Measurements from ENCODE around the gene KLHL35.

Gene KLHL35

GRCh38 chr11:75468534-75469340 is 35.7 kb upstream of the KLHL35 start:
- DNase-seq: no peak

- DNase-seq: no peak
Observed at GRCh38 chr11:75467881-75468280, 34.9 kb upstream of the KLHL35 start.

DNA sequence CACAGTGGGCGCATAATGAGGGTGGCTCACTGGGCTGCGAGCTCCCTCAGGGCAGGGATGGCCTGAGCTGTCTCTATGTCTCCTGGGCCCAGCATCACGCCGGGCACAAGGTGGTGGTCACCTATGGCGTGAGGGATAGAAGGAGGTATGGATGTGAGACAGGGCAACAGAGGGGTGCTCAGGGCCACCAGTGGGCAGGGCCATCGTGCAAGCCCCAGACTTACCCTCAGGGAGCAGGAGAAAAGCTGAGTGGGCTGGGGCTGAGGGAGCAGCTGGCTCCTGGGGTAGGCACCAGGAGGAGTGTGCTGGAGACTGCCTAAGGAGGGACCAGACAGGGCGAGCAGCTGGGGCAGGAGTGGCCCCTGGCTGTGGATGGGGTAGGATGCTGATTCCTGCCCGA is 34.3 kb upstream of the KLHL35 start:
- DNase-seq: no peak

DNA sequence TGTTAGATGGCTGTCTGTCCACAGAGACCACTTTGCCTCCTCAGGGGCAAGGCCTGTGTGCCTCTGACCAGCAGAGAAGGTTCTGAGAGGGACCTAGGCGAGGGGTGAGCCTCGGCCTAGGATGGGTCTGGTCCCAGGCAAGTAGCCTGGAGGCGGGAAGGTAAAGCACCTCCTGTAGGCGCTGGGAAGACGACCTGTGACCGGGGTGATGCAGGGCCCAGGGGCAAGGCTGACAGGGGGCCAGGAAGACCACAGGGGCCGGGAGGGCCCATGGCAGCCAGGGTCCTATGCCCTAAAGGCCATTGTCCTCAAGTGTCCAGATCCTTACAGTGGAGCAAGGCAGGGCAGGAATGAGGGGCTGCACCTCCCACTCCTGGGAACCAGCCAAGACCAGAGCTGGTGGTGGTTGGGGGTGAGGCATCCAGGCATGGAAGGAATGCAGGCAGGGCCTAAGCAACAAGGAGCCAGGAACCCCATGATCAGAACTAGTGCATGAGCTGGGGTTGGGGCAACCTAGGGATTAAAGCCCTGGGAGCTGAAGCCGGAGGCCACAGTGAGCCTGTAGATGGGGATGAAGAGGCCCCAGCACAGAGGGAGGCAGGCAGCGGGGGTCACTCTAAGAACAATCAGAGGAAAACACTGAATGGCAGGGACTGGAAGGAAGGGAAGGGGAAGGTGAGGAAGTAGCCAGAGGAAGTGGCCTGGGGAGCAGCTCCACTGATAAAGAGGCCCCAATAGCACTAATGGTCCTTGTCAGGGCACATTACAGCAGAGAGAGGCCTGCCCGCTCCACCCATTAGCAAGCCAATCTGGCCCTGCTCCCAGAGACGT is 32.9 kb upstream of the KLHL35 start:
- DNase-seq: no peak

- no peak for DNase-seq
Observed at GRCh38 chr11:75463106-75463774, 30.2 kb upstream of the KLHL35 start.

DNA sequence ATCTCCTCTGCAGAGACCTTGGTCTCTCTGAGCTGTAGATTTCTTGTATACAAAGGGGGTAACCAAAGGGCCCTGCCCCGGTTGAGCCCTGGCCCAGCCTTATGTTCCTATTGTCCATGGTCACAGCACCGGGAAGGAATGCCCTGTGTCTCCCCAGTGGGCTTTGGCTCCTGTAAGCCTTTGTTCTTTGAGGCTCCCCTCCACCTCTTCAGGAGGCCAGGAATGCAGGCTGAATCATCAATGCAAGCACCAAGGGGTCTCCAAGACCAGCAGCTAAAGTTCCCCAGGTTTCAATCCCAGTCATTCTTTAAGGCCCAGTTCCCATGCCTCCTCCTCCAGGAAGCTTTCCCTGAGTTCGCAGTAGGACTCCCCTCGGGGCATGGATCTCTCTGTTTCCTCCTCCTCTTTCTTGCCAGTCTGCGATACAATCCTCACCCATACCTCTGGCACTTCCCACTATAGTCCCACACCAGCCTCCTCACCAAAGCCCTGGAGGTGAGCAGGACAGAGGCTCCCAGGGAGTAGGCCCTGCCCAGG is 29.2 kb upstream of the KLHL35 start:
- no peak for DNase-seq

- no peak for DNase-seq
Observed at GRCh38 chr11:75461151-75461550, 28.1 kb upstream of the KLHL35 start.

DNA sequence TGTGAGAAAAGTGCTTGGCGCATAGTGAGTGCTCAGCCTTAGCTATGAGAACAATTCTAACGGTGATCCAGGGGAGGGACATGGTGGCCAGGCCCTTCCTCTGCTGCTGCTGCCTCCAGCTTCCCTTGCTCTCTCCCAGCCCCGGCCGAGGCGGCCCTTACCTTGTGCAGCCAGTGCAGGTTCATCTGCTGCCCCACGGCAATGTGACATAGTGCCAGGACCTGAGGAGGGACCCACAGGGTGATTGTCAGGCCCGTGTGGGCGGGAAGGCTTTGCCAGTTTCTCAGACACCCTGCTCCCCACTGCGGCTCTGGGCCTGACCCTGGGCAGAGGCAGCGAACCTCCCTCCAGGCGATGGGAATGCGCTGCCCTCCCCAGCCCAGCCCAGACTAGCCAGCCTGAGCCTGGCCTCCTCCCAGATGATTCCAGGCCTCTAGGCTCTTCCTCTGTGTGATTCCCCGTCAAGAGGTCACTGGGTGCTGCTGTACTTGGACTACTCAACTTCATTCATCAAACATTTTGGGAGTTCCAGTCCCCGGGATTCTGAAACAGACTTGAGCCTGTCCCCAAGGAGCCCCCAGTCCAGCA is 23.7 kb upstream of the KLHL35 start:
- no peak for DNase-seq

DNA sequence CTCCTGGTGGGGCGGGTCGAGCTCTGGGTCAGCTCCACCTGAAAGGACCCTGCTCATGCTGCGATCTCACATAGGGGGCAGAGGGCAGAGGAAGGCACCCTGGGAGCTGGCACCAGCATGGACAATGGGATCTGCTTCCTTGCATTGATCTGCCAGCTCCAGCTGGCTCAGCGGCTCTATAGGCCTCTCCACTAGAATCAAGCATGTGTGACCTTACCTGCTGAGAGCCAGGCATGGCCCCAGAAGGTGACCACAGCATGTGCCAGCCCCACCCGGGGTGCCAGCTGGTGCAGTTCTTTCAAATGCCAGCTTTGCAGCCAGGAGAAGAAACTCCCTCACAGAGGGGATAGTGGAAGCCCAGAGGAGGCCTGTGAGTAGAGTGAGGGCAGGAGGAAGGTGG is 22.0 kb upstream of the KLHL35 start:
- no peak for DNase-seq

GRCh38 chr11:75453916-75454655 is 21.1 kb upstream of the KLHL35 start:
- no peak for DNase-seq

- DNase-seq: peak; percentile 27
Observed at GRCh38 chr11:75450826-75451821, 18.1 kb upstream of the KLHL35 start.

GRCh38 chr11:75450236-75450635 is 17.2 kb upstream of the KLHL35 start:
- DNase-seq: no peak

DNA sequence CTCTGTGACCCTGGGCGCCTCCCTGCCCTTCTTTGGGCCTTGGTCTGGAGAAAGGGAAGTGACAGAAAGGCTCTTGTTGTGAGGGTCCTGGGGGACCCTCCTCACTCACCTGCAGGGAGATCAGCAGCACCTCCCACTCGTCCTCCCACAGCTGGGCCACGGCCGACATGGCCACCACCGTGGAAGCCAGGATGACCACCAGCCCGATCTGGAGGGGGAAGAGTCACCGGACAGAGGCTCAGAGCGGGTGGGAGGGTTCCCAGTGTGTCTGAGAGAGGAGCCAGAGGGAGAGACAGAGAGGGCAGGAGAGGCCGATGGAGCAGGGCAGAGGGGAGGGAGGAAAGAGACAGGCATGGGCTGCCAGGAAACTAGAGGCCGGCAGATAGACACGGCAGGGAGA is 16.8 kb upstream of the KLHL35 start:
- no peak for DNase-seq

DNA sequence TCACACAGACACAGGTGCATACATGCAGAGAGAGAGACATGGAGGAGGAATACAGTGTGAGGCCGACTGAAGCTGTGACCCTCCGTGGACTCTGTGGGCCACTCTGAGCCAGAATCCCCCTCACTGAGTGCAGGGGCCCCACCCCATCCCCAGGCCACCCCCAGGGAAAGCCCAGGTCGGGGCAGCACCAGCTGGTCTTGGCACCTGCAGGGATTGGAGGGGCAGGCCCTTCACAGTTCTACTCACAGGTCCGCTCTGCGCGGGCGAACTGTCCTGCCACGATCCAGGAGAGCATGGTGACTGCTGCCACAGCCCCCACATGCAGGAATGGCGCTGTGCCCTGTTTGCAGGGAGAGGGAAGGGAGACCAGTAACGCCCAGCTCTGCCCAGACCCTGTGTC is 16.3 kb upstream of the KLHL35 start:
- no peak for DNase-seq

DNA sequence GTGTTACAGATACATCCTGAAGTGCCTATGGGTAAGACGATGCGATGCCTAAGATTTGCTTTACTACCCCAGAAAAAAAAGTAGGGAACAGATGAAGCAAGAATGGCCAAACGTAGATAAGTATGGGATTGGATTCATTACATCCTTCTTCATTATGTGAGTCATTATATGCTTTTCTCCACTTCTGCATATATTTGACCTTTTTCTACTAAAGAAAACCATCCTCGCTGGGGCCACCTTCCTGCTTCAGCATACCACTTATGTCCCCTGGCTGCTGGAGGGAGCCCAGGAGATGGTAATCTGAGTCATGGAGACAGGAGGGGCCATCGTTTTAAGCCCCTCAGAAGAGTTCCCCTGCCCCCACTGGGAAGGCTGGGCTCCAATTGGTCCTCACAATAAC is 14.4 kb upstream of the KLHL35 start:
- no peak for DNase-seq

- DNase-seq: peak; percentile 76
Observed at GRCh38 chr11:75445315-75445953, 12.4 kb upstream of the KLHL35 start.

- DNase-seq: no peak
Observed at GRCh38 chr11:75443043-75443442, 10.0 kb upstream of the KLHL35 start.

GRCh38 chr11:75442161-75442885 is 9.3 kb upstream of the KLHL35 start:
- DNase-seq: no peak

DNA sequence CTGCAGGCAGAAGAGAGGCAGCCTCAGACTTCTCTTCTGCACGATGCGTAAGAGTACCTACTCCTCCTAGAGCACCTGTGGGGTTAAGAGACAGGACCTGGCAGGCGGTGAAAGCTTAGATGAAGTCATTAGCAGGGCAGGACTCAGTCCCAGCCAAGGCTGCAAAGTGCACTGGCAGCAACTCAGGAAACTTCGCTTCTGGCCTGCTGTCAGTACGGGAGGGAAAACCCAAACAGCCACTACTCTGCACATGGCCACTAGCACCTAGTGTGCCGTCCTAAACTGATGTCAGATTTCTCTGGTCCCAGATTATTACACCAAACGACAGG is 8.8 kb upstream of the KLHL35 start:
- DNase-seq: no peak
